KOPT-K1 (cell line): ENCODE measurements around the gene ADARB2.
"Not testable (repeated sequence)": the region's sequence is repeated elsewhere in the genome, so short reads cannot be mapped to it uniquely, and the experiment has no call there.

Source experiments
- H3K27ac ChIP-seq: fragments of 200-600 bp; sonication (generic); 2 replicates; pipeline ENCODE4 v1.5.1; 2016; ENCODE audit warnings: antibody characterized with exemption, mild to moderate bottlenecking, low read depth, low read length; ENCODE audit not compliant: poor library complexity, severe bottlenecking
- H3K36me3 ChIP-seq: fragments of 200-600 bp; sonication (generic); 2 replicates; pipeline ENCODE4 v1.5.1; 2017; ENCODE audit warnings: antibody characterized with exemption, mild to moderate bottlenecking, low read length, moderate library complexity; ENCODE audit not compliant: insufficient read depth
- H3K9me3 ChIP-seq: fragments of 200-600 bp; sonication (generic); 2 replicates; pipeline ENCODE4 v1.5.1; 2017; ENCODE audit warnings: antibody characterized with exemption, low read length, mild to moderate bottlenecking; ENCODE audit not compliant: insufficient read depth, poor library complexity, severe bottlenecking

ADARB2 gene

GRCh38 chr10:1229574-1229973 lies 507.8 kb downstream of the ADARB2 start:
- no peak overlapping the region for H3K27ac ChIP-seq
- no peaks in the 10 kb centered on the region for H3K9me3 ChIP-seq
- peaks cover 5% of the 10 kb centered on the region; the same call in 1 of the 2 replicates for H3K36me3 ChIP-seq

DNA sequence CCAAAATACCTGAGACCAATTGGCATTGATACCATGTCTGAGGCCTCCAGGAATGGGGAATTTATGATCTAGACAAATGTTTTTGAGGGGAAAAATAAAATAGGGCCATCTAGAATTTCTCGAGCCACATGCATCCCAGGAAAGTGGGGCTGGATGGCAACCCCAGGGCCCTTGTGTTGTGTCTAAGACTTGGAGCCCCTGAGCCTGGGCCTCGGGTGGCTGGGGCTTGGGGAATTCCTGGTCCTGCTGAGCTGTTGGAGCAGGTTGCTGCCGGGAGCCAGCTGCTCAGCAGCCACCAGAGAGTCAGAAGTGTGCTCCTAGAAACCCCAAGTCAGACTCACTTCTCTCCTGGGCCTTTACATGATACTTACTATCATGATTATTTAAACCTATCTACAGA lies 508.2 kb downstream of the ADARB2 start:
- H3K9me3 ChIP-seq = no peaks in the 10 kb centered on the region
- H3K27ac ChIP-seq = no peak overlapping the region
- H3K36me3 ChIP-seq = peaks cover 5% of the 10 kb centered on the region; the same call in 1 of the 2 replicates

GRCh38 chr10:1228467-1228975 lies 508.8 kb downstream of the ADARB2 start:
- H3K27ac ChIP-seq = no peak overlapping the region
- no peaks in the 10 kb centered on the region for H3K9me3 ChIP-seq
- peaks cover 5% of the 10 kb centered on the region; the same call in 1 of the 2 replicates for H3K36me3 ChIP-seq

- H3K36me3 ChIP-seq = peaks cover 5% of the 10 kb centered on the region; the same call in 1 of the 2 replicates
- H3K27ac ChIP-seq = no peak overlapping the region
- no peaks in the 10 kb centered on the region for H3K9me3 ChIP-seq
Observed at GRCh38 chr10:1227510-1228402, 509.6 kb downstream of the ADARB2 start.

GRCh38 chr10:1226907-1227306 lies 510.4 kb downstream of the ADARB2 start:
- H3K27ac ChIP-seq, H3K36me3 ChIP-seq, H3K9me3 ChIP-seq: not testable (repeated sequence)

DNA sequence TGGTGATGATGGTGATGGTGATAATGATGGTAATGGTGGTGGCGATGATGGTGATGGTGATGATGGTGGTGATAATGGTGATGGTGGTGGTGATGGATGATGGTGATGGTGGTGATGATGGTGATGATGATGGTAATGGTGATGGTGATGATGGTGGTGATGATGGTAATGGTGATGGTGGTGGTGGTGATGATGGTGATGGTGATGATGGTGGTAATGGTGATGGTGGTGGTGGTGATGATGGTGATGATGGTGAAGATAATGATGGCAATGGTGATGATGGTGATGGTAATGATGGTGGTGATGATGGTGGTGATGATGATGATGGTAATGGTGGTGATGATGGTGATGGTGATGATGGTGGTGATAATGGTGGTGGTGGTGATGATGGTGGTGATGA lies 517.5 kb downstream of the ADARB2 start:
- H3K27ac ChIP-seq, H3K36me3 ChIP-seq: not testable (repeated sequence)
- H3K9me3 ChIP-seq = peaks cover 12% of the 10 kb centered on the region

- H3K36me3 ChIP-seq = no peaks in the 10 kb centered on the region
- H3K27ac ChIP-seq = no peak overlapping the region
- peaks cover 12% of the 10 kb centered on the region for H3K9me3 ChIP-seq
Observed at GRCh38 chr10:1217661-1218060, 519.7 kb downstream of the ADARB2 start.

GRCh38 chr10:1217237-1217587 lies 520.1 kb downstream of the ADARB2 start:
- no peaks in the 10 kb centered on the region for H3K36me3 ChIP-seq
- H3K9me3 ChIP-seq = peaks cover 12% of the 10 kb centered on the region
- no peak overlapping the region for H3K27ac ChIP-seq

DNA sequence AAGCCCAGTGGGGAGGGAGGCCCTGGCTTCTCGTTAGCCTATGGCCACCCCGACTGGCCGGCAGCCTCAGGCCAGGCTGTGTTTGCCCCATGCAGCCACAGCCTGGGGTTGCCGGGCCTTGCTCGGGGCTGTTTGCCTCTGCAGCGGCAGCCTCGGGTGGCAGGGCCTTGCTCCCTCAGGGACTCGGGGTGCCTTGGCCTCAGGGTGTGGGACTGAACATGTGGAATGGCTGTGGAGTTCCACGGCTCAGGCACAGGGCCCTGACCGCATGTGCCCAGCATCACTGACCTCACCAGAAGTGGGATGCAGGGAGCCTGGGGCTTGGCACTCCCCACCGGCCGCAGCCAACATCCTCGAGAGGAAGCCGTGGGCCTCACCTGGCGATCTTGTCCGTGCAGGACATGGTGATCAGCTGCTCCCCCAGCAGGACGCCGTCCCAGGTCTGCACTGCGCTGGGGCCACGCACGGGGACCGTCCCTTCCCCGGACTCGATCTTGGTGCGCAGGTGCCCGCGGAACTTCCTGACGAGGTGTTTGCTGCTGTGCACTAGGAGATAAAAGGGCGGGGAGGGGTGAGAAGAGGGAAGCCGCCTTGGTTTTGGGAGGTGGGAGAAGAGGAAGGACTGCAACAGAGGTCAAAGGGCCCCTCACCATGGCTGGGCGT lies 520.6 kb downstream of the ADARB2 start:
- no peaks in the 10 kb centered on the region for H3K36me3 ChIP-seq
- H3K27ac ChIP-seq = no peak overlapping the region
- peaks cover 12% of the 10 kb centered on the region for H3K9me3 ChIP-seq

- H3K36me3 ChIP-seq = no peaks in the 10 kb centered on the region
- peaks cover 12% of the 10 kb centered on the region for H3K9me3 ChIP-seq
- H3K27ac ChIP-seq = no peak overlapping the region
Observed at GRCh38 chr10:1215862-1216573, 521.3 kb downstream of the ADARB2 start.

GRCh38 chr10:1214882-1215540 lies 522.3 kb downstream of the ADARB2 start:
- Histone ChIP-seq H3K27ac (no peak overlapping the region), H3K36me3 (no peaks in the 10 kb centered on the region), H3K9me3 (peaks cover 8% of the 10 kb centered on the region)

DNA sequence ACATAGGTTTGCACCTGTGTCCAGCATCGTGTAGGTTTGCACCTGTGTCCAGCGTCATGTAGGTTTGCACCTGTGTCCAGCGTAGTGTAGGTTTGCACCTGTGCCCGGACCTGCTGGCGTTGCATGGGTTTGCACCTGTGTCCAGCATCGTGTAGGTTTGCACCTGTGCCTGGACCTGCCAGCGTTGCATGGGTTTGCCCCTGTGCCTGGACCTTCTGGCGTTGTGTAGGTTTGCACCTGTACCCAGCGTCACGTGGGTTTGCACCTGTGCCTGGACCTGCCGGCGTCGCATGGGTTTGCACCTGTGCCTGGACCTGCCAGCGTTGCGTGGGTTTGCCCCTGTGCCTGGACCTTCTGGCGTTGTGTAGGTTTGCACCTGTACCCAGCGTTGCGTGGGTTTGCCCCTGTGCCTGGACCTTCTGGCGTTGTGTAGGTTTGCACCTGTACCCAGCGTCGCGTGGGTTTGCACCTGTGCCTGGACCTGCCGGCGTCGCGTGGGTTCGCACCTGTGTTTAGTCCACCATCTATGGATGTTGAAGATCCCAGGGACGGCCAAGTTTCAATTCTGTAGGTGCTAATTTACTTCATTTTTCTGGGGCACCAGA lies 523.2 kb downstream of the ADARB2 start:
- Histone ChIP-seq H3K27ac (no peak overlapping the region), H3K9me3 (peaks cover under 1% of the 10 kb centered on the region), H3K36me3 (no peaks in the 10 kb centered on the region)

DNA sequence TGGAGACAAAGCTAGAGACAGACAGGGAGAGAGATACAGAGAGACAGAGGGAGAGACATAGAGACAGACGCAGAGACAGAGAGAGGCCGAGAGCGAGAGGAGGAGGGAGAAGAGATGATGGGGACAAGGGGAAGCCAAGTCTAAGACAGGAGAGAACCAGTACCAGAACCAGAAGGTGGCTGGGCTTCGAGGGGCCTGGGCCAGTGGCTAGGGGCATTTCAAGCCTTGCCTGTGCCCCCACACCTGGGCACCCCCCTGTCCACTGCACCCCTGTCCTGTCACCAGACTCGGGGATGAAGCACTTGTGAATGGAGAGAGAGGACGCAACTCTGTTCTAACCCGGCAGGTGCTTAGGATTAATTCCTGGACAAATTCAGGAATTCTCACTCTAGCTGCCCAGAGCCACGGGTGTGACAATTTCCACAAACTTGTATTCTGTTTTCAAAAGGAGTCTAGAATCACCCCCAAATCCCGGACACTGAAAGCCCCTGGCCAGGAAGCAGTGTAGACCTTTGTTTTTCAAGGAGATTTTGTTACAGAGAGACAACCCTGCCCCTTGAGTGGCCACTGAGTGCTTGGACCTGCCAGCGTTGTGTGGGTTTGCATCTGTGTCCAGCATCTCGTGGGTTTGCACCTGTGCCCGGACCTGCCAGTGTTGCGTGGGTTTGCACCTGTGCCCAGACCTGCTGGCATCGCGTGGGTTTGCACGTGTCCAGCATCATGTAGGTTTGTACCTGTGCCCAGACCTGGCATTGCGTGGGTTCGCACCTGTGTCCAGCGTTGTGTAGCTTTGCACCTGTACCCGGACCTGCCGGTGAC lies 523.9 kb downstream of the ADARB2 start:
- no peak overlapping the region for H3K27ac ChIP-seq
- H3K36me3 ChIP-seq = no peaks in the 10 kb centered on the region
- no peaks in the 10 kb centered on the region for H3K9me3 ChIP-seq
